ENCODE data around the gene ZC3H18.

Gene ZC3H18

DNA sequence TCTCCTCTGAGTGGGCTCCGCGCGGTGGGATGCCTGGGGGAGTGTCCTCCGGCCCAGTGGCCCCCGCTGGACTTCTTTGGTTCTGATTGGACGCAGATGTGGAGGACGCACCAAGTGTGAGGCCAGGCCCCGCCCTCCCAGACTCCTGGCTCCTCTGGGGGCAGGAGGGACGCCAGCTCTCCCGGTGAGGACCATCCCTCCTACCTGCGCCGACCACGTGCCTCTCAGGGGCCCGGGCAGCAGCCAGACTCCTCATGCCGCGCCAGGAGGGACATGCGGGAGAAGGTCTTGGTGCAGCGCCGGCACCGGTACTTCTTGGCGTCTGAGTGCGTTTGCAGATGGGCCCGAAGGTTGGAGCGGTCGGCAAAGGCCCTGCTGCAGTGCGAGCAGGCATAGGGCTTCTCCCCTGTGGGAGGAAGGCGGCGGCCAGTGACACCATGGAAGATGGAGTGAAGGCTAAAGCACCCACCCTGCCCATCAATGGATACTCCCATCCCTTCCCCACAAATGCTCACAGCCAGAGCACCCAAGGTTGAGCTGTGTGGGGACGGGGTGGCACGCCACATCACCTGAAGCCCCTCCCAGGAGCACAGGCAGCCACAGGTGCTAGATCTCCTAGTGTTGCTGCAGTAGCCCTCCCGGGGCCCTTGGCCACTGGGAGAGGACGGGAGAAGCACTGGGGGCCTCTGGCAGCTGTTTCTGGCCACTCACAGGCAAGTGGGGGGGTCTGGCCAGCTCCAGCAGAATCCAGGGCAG, 108.2 kb downstream of the ZC3H18 start:
- DNase-seq (ENCODE audit: low read depth), result no peak

DNA sequence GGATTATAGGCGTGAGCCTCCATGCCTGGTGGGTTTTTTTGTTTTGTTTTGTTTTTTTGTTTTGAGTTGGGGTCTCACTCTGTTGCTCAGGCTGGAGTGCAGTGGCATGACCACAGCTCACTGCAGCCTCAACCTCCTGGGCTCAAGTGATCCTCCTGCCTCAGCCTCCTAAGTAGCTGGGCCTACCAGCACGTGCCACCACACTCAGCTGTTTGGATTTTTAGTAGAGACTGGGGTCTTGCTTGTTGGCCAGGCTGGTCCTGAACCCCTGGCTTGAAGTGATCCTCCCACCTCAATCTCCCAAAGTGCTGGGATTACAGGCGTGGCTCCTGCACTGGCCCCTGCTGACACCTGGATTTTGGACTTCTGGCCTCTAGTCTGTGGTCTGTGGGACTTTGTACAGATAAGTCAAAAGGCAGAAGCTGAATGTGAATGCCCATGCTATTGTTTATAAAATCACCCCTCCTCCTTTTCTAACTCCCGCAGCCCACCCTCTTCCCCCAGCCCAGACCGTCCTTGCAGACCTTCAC, 110.4 kb downstream of the ZC3H18 start:
- DNase-seq (ENCODE audit: low read depth), result no peak

DNA sequence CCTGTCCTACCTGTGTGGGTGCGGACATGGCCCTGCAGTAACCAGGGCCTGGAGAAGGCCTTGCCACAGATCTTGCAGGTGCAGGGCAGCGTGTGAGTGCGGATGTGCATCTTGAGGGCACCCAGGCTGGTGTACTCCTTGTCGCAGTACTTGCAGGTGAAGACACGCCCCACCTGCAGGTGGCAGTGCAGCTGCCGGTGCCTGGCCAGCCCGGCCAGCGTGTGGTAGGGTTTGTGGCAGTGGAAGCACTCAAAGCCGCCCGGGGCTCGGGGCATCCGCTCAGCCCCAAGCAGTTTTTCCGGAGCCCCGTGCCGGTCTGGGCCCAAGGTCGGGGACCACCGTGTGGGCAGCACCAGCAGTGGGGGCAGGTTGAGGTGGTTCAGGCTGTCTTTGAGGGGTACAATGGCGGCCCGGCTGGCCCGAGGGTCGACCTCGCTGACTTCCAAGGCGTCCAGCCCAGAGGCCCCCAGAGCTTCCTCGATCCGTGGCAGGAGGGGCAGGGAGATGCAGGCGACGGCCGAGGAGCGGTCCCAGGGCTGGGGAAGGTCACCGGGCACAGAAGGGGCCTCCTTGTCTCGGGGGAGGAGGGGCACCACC, 111.0 kb downstream of the ZC3H18 start:
- DNase-seq (ENCODE audit: low read depth), result no peak

Measured in stromal cell of bone marrow (primary cell).